Measurements from ENCODE around the gene LRRC75B.
"Not testable (repeated sequence)": the region's sequence is repeated elsewhere in the genome, so short reads cannot be mapped to it uniquely, and the experiment has no call there.

The LRRC75B gene

GRCh38 chr22:24599958-24600715 is 7.3 kb upstream of the LRRC75B start:
- H2AK5ac ChIP-seq (ENCODE audit: low read length); H4K5ac ChIP-seq (ENCODE audit: low read length); H3K79me2 ChIP-seq (ENCODE audit: control insufficient read depth, insufficient read depth, low read length); H4K8ac ChIP-seq (ENCODE audit: low read depth, low read length); H3K27me3 ChIP-seq (ENCODE audit: insufficient read depth, low read length, poor library complexity); H3K4me3 ChIP-seq (ENCODE audit: low read length); H3K4me2 ChIP-seq (ENCODE audit: low read length); H3K18ac ChIP-seq (ENCODE audit: low read length); H2BK120ac ChIP-seq (ENCODE audit: low read depth, low read length); H2BK5ac ChIP-seq (ENCODE audit: low read length); H3K56ac ChIP-seq (ENCODE audit: low read length); H3K36me3 ChIP-seq (ENCODE audit: control insufficient read depth, insufficient read depth, low read length); H3K23ac ChIP-seq (ENCODE audit: low read length); H3K27ac ChIP-seq (ENCODE audit: low read depth, low read length); H2BK15ac ChIP-seq (replicated peaks; ENCODE audit: low read depth); H3K4me1 ChIP-seq (ENCODE audit: control insufficient read depth, low read depth, low read length); DNase-seq; H3K79me1 ChIP-seq (ENCODE audit: low read length); H3K9ac ChIP-seq (ENCODE audit: low read length); H3K4ac ChIP-seq (ENCODE audit: low read depth, low read length): not testable (repeated sequence)
- WGBS (ENCODE audit: extremely low coverage, insufficient coverage, low lambda C conversion rate), result no CpG with 5 or more reads among the region's 3 CpGs

GRCh38 chr22:24599514-24599913 is 6.6 kb upstream of the LRRC75B start:
- no peak overlapping the region for H3K4me3 ChIP-seq (ENCODE audit: low read length)
- H3K9ac ChIP-seq (ENCODE audit: low read length), result no peak overlapping the region
- WGBS (ENCODE audit: extremely low coverage, insufficient coverage, low lambda C conversion rate), result no CpG with 5 or more reads among the region's 8 CpGs
- no peaks in the 10 kb centered on the region for H3K79me2 ChIP-seq (ENCODE audit: control insufficient read depth, insufficient read depth, low read length)
- no peak overlapping the region for H3K4me2 ChIP-seq (ENCODE audit: low read length)
- H3K56ac ChIP-seq (ENCODE audit: low read length), result no peak overlapping the region
- H3K18ac ChIP-seq (ENCODE audit: low read length), result no peak overlapping the region
- no peaks in the 10 kb centered on the region for H3K27me3 ChIP-seq (ENCODE audit: insufficient read depth, low read length, poor library complexity)
- H3K79me1 ChIP-seq (ENCODE audit: low read length), result no peaks in the 10 kb centered on the region
- H2BK15ac ChIP-seq (replicated peaks; ENCODE audit: low read depth), result no peak overlapping the region
- no peak overlapping the region for H3K23ac ChIP-seq (ENCODE audit: low read length)
- no peak overlapping the region for H4K8ac ChIP-seq (ENCODE audit: low read depth, low read length)
- no peak overlapping the region for H2AK5ac ChIP-seq (ENCODE audit: low read length)
- no peaks in the 10 kb centered on the region for H3K4me1 ChIP-seq (ENCODE audit: control insufficient read depth, low read depth, low read length)
- H3K27ac ChIP-seq (ENCODE audit: low read depth, low read length), result no peak overlapping the region
- H3K4ac ChIP-seq (ENCODE audit: low read depth, low read length), result no peak overlapping the region
- no peaks in the 10 kb centered on the region for H3K36me3 ChIP-seq (ENCODE audit: control insufficient read depth, insufficient read depth, low read length)
- no peak overlapping the region for H2BK5ac ChIP-seq (ENCODE audit: low read length)
- no peak overlapping the region for H2BK120ac ChIP-seq (ENCODE audit: low read depth, low read length)
- H4K5ac ChIP-seq (ENCODE audit: low read length), result no peak overlapping the region
- no peak for DNase-seq

GRCh38 chr22:24597076-24597475 is 4.2 kb upstream of the LRRC75B start:
- H4K8ac ChIP-seq (ENCODE audit: low read depth, low read length); H3K27me3 ChIP-seq (ENCODE audit: insufficient read depth, low read length, poor library complexity); H3K4me1 ChIP-seq (ENCODE audit: control insufficient read depth, low read depth, low read length); H3K79me2 ChIP-seq (ENCODE audit: control insufficient read depth, insufficient read depth, low read length); H3K9ac ChIP-seq (ENCODE audit: low read length); H3K4me3 ChIP-seq (ENCODE audit: low read length); H3K27ac ChIP-seq (ENCODE audit: low read depth, low read length); H3K79me1 ChIP-seq (ENCODE audit: low read length); H3K4me2 ChIP-seq (ENCODE audit: low read length); H2BK15ac ChIP-seq (replicated peaks; ENCODE audit: low read depth); H2BK5ac ChIP-seq (ENCODE audit: low read length); H3K56ac ChIP-seq (ENCODE audit: low read length); H2AK5ac ChIP-seq (ENCODE audit: low read length); H3K4ac ChIP-seq (ENCODE audit: low read depth, low read length); H2BK120ac ChIP-seq (ENCODE audit: low read depth, low read length); H3K18ac ChIP-seq (ENCODE audit: low read length); H3K36me3 ChIP-seq (ENCODE audit: control insufficient read depth, insufficient read depth, low read length); H4K5ac ChIP-seq (ENCODE audit: low read length); H3K23ac ChIP-seq (ENCODE audit: low read length): not testable (repeated sequence)
- no CpG with 5 or more reads among the region's 9 CpGs for WGBS (ENCODE audit: extremely low coverage, insufficient coverage, low lambda C conversion rate)
- peak; percentile 35 for DNase-seq

- H3K36me3 ChIP-seq (ENCODE audit: control insufficient read depth, insufficient read depth, low read length), result no peaks in the 10 kb centered on the region
- peaks cover 3% of the 10 kb centered on the region for H3K4me1 ChIP-seq (ENCODE audit: control insufficient read depth, low read depth, low read length)
- no peak overlapping the region for H3K4me3 ChIP-seq (ENCODE audit: low read length)
- H2BK120ac ChIP-seq (ENCODE audit: low read depth, low read length), result no peak overlapping the region
- no CpG with 5 or more reads among the region's 4 CpGs for WGBS (ENCODE audit: extremely low coverage, insufficient coverage, low lambda C conversion rate)
- no peak overlapping the region for H3K27ac ChIP-seq (ENCODE audit: low read depth, low read length)
- no peak overlapping the region for H2AK5ac ChIP-seq (ENCODE audit: low read length)
- H3K9ac ChIP-seq (ENCODE audit: low read length), result no peak overlapping the region
- H2BK15ac ChIP-seq (replicated peaks; ENCODE audit: low read depth), result no peak overlapping the region
- no peak overlapping the region for H3K56ac ChIP-seq (ENCODE audit: low read length)
- peaks cover 2% of the 10 kb centered on the region for H3K79me1 ChIP-seq (ENCODE audit: low read length)
- H2BK5ac ChIP-seq (ENCODE audit: low read length), result no peak overlapping the region
- no peak overlapping the region for H3K4ac ChIP-seq (ENCODE audit: low read depth, low read length)
- H3K23ac ChIP-seq (ENCODE audit: low read length), result no peak overlapping the region
- H3K27me3 ChIP-seq (ENCODE audit: insufficient read depth, low read length, poor library complexity), result no peaks in the 10 kb centered on the region
- H4K5ac ChIP-seq (ENCODE audit: low read length), result no peak overlapping the region
- H3K79me2 ChIP-seq (ENCODE audit: control insufficient read depth, insufficient read depth, low read length), result no peaks in the 10 kb centered on the region
- no peak overlapping the region for H4K8ac ChIP-seq (ENCODE audit: low read depth, low read length)
- H3K18ac ChIP-seq (ENCODE audit: low read length), result no peak overlapping the region
- H3K4me2 ChIP-seq (ENCODE audit: low read length), result no peak overlapping the region
- DNase-seq, result no peak
Measured at GRCh38 chr22:24595863-24596262, 3.0 kb upstream of the LRRC75B start.

GRCh38 chr22:24595228-24595627 is 2.4 kb upstream of the LRRC75B start:
- no peak overlapping the region for H2BK15ac ChIP-seq (replicated peaks; ENCODE audit: low read depth)
- no peak overlapping the region for H3K4ac ChIP-seq (ENCODE audit: low read depth, low read length)

More at GRCh38 chr22:24595228-24595627, 2.4 kb upstream of the LRRC75B start:
- Histone ChIP-seq H3K18ac (ENCODE audit: low read length) (no peak overlapping the region), H2BK5ac (ENCODE audit: low read length) (no peak overlapping the region), H3K56ac (ENCODE audit: low read length) (no peak overlapping the region), H3K27ac (ENCODE audit: low read depth, low read length) (no peak overlapping the region), H3K4me1 (ENCODE audit: control insufficient read depth, low read depth, low read length) (peaks cover 3% of the 10 kb centered on the region), H3K79me1 (ENCODE audit: low read length) (peaks cover 2% of the 10 kb centered on the region), H3K27me3 (ENCODE audit: insufficient read depth, low read length, poor library complexity) (no peaks in the 10 kb centered on the region), H4K8ac (ENCODE audit: low read depth, low read length) (no peak overlapping the region), H3K4me2 (ENCODE audit: low read length) (no peak overlapping the region), H3K79me2 (ENCODE audit: control insufficient read depth, insufficient read depth, low read length) (no peaks in the 10 kb centered on the region), H3K4me3 (ENCODE audit: low read length) (no peak overlapping the region), H4K5ac (ENCODE audit: low read length) (no peak overlapping the region), H3K9ac (ENCODE audit: low read length) (no peak overlapping the region), H3K23ac (ENCODE audit: low read length) (peak overlapping the region; percentile 6), H2AK5ac (ENCODE audit: low read length) (no peak overlapping the region), H2BK120ac (ENCODE audit: low read depth, low read length) (no peak overlapping the region), H3K36me3 (ENCODE audit: control insufficient read depth, insufficient read depth, low read length) (no peaks in the 10 kb centered on the region)
- no CpG with 5 or more reads among the region's 6 CpGs for WGBS (ENCODE audit: extremely low coverage, insufficient coverage, low lambda C conversion rate)
- no peak for DNase-seq
